Adrenal gland (tissue), 5 donors: ENCODE measurements around the gene MARCHF6.

ENCODE experiments used
- CTCF ChIP-seq, 6 experiments: fragments of 450-650 bp in 4 of 6; fragments of 200-600 bp in 2 of 6; sonication (generic) in 1 of 6; IDR thresholded peaks; 1 replicate in 5 of 6; 2 replicates in 1 of 6; pipeline versions ENCODE4 v1.5.1 to v1.8.0; 2016 to 2021; ENCODE audit warnings: antibody characterized with exemption in 6 of 6, mild to moderate bottlenecking in 2 of 6, moderate library complexity in 1 of 6
- POLR2A ChIP-seq, 2 donors: fragments of 450-650 bp; IDR thresholded peaks; one replicate each; pipeline ENCODE4 v1.6.1; 2017; ENCODE audit warnings: antibody characterized with exemption in 2 of 2, mild to moderate bottlenecking in 2 of 2, moderate library complexity in 1 of 2
- donor health status: DM: no; HTN: no; CAD: no.

DNA sequence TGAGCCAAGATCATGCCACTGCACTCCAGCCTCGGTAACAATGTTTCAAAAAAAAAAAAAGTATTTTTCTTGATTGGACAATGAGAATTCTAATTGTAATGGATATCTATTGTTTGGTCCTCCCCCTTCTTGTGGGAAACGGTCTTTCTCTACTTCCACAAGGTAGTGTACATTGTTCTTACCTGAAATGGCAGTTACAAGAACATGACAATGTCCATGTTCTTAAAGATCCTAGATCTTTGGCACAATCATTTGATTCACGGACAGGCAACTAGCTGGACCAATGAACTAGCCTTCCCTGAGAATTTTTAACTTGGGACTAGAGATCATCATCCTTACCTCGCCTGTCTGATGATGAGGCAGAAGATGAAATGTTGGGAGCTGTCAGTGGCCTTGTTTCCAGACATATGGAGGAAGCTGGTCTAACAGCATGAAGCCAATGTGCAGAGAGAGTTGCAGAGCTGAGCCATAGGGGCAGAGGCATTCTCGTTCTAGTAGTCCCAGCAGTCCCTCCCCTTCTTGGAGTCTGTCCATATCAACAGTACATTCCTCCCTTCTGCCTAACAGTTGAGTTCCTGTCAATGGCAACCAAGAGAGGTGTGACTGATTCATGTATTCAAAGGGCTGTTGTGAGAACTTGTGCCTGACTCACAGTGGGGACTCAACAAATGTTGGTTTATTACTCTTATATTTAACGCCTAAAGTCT lies 2.1 kb upstream of the MARCHF6 start:
- no peak for TF ChIP-seq POLR2A (IDR thresholded peaks at IDR 0.05)
- no peak for TF ChIP-seq CTCF (IDR thresholded peaks at IDR 0.05)
